Measurements from ENCODE around the gene NTHL1.
"Not testable (repeated sequence)": the region's sequence is repeated elsewhere in the genome, so short reads cannot be mapped to it uniquely, and the experiment has no call there.

The NTHL1 gene

GRCh38 chr16:2042986-2043666 is 4.5 kb downstream of the NTHL1 start:
- in situ Hi-C loops (cut with MboI; ENCODE audit: low sequenced_read_pairs) = no loop called here

DNA sequence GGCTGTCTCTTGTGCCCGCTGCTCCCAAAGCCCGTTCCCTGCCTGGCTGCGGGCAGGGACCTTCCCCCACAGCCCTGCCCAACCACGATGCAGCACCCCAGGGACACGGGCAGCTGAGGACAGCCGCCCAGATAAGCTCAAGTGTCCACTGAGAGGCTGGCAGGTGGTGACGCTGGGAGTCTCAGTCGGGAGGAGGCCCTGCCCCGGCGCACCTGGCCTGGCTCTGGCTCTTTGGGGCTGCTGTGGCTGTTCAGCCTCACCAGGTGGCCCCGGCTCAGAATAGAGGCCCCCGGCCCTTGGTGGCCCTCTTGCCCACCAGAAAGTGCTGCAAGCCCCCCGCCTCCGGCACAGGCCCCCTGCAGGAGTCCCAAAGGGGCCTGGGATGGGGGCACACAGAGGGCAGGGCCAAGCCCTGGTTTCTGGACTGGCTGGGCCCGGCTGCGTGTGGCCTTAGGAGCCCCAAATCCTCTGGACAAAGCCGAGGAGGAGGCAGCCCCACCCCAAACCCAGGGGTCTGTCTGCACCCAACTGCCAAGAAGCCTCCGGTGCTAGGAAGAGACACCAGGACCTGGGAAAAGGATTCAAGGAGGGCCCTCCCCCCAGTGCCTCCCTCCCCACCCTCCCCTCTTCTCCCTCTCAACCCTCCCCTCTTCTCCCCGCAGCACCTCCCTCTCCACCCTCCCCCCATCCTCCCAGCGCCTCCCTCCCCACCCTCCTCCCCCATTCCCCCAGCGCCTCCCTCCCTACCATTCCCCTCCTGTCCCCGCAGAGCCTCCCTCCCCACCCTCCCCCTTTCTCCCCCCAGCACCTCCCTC is 5.3 kb downstream of the NTHL1 start:
- in situ Hi-C loops (cut with MboI; ENCODE audit: low sequenced_read_pairs) = no loop called here

DNA sequence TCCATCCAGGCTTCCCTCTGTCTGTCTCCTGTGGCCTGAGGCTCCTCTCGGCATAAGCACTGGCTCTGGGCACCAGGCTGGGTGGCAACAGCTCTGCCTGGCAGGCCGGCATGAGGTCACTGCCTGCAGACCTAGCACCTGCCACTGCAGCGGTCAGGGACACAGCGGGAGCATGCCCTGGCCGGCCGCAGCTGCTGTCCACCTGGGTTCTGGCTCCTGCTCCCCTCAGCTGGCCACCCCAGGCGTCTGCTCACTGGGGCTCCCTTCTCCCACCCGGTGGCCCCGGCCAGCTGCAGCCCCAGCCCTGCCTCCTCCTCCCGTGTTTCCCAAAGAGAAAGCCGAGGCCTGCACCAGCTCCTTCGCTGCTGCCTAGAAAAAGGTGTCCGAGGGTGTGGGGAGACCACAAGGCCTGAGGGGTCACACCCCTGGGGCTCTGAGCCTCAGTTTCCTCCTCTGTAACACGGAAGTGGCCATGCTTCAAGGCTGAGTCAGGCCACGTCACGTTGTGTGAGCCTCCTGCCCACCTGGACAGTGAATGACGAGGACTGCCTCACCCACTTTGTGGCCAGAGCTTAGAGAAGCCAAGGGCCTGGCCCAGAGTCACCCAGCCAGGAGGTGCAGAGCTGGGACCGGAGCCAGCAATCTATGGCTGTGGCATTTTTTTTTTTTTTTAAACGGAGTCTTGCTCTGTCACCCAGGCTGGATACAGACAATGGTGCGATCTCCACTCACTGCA is 6.7 kb downstream of the NTHL1 start:
- in situ Hi-C loops (cut with MboI; ENCODE audit: low sequenced_read_pairs) = no loop called here

- in situ Hi-C loops (cut with MboI; ENCODE audit: low sequenced_read_pairs) = no loop called here
Measured at GRCh38 chr16:2040041-2040786, 7.4 kb downstream of the NTHL1 start.

DNA sequence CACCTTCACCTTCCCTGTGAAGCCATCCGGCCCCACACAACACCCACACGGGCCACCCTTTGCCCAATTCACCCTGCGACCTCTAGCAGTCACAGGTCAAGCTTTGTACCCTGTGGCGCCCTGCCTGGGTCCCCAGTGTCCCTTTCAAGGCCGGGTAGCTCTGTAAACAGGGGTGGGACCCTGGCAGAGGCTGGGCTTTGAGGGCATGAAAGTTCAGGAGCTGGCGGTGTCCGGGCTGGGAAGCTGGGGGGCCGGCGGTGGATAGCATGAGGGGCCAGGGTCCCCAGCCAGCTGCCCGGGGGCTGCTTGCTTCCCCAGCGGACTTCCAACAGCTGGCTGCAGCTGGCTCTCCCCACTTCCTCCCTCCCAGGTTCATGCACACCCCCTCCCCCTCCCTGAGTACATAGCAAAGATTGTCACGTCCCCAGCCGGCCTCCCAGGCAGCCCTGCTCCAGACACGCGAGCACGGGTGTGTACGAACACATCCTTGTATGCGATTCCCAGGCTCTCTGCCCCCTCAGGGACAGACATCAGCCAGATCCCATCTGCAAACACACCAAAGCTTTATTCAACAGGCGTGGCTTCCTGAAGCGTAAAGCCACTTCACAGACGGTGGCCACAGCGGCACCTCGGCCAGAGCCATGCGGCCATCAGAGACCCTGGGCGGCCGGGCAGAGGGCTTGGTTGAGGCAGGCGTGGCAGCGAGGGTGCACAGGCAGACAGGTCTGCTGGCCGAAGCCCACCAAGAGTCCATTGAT is 8.2 kb downstream of the NTHL1 start:
- in situ Hi-C loops (cut with MboI; ENCODE audit: low sequenced_read_pairs) = no loop called here

- in situ Hi-C loops (cut with MboI; ENCODE audit: low sequenced_read_pairs) = no loop called here
Measured at GRCh38 chr16:2038382-2039231, 9.0 kb downstream of the NTHL1 start.

GRCh38 chr16:2037647-2038381 is 9.8 kb downstream of the NTHL1 start:
- in situ Hi-C loops (cut with MboI; ENCODE audit: low sequenced_read_pairs) = no loop called here

DNA sequence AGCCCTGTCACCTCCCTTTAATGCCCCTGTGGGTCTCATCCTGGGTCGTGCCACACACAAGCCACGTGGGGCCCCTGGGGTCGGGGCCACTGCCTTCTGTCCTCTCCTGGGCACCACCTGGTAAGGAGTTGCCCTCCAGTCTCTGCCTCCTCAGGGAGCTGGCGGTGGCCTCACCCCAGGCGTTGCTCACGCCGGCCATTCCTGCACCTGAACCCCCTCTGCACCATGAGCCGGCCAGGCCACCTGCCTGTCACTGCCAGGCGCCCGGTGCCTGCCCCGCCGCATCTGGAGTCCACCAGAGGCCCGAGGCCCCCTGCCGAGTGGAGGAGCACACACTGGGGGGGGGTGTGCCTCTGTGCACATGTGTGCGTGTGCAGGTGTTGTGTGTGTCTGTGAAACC is 10.5 kb downstream of the NTHL1 start:
- in situ Hi-C loops (cut with MboI; ENCODE audit: low sequenced_read_pairs) = no loop called here

DNA sequence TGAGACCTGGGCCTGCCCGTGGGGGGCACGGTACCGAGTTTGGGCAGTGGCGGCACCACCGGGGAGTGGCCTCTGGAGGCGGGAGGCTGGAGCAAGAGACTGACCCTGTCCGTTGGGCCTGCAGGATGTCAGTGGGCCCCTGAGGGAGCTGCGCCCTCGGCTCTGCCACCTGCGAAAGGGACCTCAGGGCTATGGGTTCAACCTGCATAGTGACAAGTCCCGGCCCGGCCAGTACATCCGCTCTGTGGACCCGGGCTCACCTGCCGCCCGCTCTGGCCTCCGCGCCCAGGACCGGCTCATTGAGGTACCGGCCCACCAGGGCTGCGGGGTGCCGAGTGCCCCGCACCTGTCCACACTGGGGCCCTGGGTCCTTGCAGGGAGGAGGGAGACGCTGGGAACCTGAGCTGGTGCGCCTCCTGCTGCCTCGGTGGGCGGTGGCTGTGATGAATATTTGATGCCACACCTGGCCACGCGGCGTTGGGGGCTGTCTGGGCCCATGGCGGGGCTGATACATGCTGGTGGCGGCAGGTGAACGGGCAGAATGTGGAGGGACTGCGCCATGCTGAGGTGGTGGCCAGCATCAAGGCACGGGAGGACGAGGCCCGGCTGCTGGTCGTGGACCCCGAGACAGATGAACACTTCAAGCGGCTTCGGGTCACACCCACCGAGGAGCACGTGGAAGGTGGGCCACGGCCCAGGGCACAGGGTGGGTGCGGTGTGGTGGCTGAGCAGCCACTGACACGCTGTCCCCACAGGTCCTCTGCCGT is 11.3 kb downstream of the NTHL1 start:
- in situ Hi-C loops (cut with MboI; ENCODE audit: low sequenced_read_pairs) = no loop called here

- in situ Hi-C loops (cut with MboI; ENCODE audit: low sequenced_read_pairs) = no loop called here
Measured at GRCh38 chr16:2035431-2036199, 12.0 kb downstream of the NTHL1 start.

DNA sequence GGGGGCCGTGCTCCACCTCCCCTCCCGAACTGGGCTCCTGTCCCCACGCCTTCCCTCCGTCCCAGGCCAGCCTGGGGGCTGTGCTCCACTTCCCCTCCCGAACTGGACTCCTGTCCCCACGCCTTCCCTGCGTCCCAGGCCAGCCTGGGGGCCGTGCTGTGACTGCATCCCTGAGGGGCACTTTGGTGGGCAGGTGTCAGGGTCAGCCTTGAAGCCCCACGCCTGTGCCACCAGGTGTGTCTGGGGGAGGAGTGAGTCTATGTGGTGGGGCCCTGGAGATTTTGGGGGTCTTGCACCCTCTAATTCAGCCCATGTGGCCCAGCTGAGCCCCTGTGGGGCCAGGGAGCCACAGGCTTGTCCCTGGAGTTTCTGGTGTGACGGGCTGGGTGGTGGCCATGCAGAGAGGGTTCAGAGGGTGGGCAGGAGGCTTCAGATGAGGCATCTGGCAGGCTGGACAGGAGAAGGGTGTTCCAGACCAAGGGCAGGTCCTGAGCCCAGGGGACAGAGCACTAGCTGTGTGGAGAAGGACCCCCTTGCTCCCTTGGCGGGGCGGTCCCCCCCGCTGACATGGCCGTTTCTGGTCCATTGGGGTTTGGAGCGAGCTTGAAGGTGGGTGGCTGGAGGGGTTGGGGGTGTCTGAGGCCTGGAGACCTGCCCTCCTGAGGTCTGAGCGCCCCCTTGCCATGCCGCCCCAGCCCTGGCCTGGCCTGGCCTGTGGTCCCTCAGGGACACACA is 12.8 kb downstream of the NTHL1 start:
- in situ Hi-C loops (cut with MboI; ENCODE audit: low sequenced_read_pairs) = no loop called here

- in situ Hi-C loops (cut with MboI; ENCODE audit: low sequenced_read_pairs) = not testable (repeated sequence)
Measured at GRCh38 chr16:2033909-2034695, 13.5 kb downstream of the NTHL1 start.

DNA sequence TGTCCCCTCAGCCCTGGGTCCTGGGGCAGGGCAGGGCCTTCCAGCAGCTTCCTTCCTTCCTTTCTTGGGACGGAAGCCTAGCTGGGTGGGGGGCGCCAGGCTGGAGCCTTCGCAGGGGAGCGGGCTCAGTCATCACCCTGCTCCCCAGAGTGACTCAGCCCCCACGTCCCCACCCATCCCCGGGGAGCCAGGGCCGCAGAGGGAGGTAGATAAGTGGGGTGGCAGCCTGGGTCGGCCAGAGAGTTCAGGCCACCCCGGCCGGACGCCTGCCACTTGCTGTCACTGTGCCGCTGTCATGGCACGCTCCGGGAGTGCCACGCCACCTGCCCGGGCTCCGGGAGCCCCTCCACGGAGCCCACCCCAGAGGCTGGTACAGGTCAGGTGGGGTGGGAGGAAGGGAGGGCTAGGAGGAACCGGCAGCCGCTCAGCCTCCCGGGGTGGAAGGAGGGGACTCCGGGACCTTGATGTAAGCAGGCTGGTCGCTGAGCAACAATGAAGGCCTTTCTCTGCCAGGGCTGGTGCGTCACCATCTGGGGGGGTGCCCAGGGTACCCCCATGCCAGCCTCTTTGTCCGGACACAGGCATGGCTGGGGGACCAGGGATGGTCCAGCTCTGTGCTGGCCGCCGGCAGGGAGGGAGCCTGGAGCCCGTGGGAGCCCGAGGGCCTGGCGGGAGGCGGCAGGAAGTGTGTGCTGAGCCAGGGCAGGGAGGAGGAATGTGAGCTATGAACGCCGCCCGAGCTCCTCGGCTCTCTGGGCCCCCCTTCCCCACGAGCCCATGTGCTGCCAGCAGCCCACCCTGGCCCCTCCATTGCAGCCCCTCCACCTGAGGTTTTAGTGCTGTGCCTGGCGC is 14.4 kb downstream of the NTHL1 start:
- in situ Hi-C loops (cut with MboI; ENCODE audit: low sequenced_read_pairs) = no loop called here

- in situ Hi-C loops (cut with MboI; ENCODE audit: low sequenced_read_pairs) = no loop called here
Measured at GRCh38 chr16:2032285-2033056, 15.2 kb downstream of the NTHL1 start.
